ENCODE results near the gene SFTA2.
"Not testable (repeated sequence)": the region's sequence is repeated elsewhere in the genome, so short reads cannot be mapped to it uniquely, and the experiment has no call there.

The SFTA2 gene

GRCh38 chr6:30940361-30940986, 8.5 kb upstream of the SFTA2 start, which contains the start of gene MUCL3:
Gene MUCL3, plus strand, starts transcription at chr6:30940973. Its CDS starts 27 bp downstream, at chr6:30941000.
- DNase-seq = no peak

GRCh38 chr6:30939473-30939872, 7.5 kb upstream of the SFTA2 start:
- DNase-seq = no peak

- DNase-seq = no peak
These were observed 6.8 kb upstream of the SFTA2 start for GRCh38 chr6:30938730-30939129.

- no peak for DNase-seq
These were observed 5.3 kb upstream of the SFTA2 start for GRCh38 chr6:30937265-30937664.

GRCh38 chr6:30935018-30935417, 3.0 kb upstream of the SFTA2 start:
- DNase-seq = no peak

- DNase-seq = no peak
These were observed 845 bp upstream of the SFTA2 start for GRCh38 chr6:30932665-30933365.

GRCh38 chr6:30931272-30931671, 698 bp downstream of the SFTA2 start:
- DNase-seq = no peak

GRCh38 chr6:30930506-30930905, 1.5 kb downstream of the SFTA2 start:
- DNase-seq = no peak

GRCh38 chr6:30928677-30929076, 3.3 kb downstream of the SFTA2 start:
- no peak for DNase-seq

- not testable (repeated sequence) for DNase-seq
These were observed 4.9 kb downstream of the SFTA2 start for GRCh38 chr6:30927080-30927479.

GRCh38 chr6:30926644-30927043, 5.3 kb downstream of the SFTA2 start:
- DNase-seq = no peak

- not testable (repeated sequence) for DNase-seq
These were observed 7.8 kb downstream of the SFTA2 start for GRCh38 chr6:30924040-30924627.

- DNase-seq = no peak
These were observed 9.5 kb downstream of the SFTA2 start for GRCh38 chr6:30922447-30922852.

GRCh38 chr6:30918670-30919069, 13.3 kb downstream of the SFTA2 start:
- DNase-seq = no peak

- no peak for DNase-seq
These were observed 14.5 kb downstream of the SFTA2 start for GRCh38 chr6:30917487-30917886.

- DNase-seq = no peak
These were observed 14.9 kb downstream of the SFTA2 start for GRCh38 chr6:30917041-30917440.

- peak; percentile 58 for DNase-seq
These were observed 16.4 kb downstream of the SFTA2 start for GRCh38 chr6:30915591-30915946.

GRCh38 chr6:30914854-30915590, 16.9 kb downstream of the SFTA2 start:
- DNase-seq = peak; percentile 67

- DNase-seq = peak; percentile 97
These were observed 17.7 kb downstream of the SFTA2 start, which contains the start of gene VARS2 for GRCh38 chr6:30914076-30914853. Gene VARS2, plus strand, starts transcription at chr6:30914238. Its CDS starts 599 bp downstream, at chr6:30914837.

GRCh38 chr6:30913721-30914075, 18.3 kb downstream of the SFTA2 start:
- no peak for DNase-seq

GRCh38 chr6:30912746-30913520, 19.0 kb downstream of the SFTA2 start:
- DNase-seq = no peak

- not testable (repeated sequence) for DNase-seq
These were observed 21.5 kb downstream of the SFTA2 start for GRCh38 chr6:30910473-30910872.

All from activated CD8-positive, alpha-beta memory T cell treated with anti-CD3 and anti-CD28 coated beads for 24 hours (primary cell).